DOHH2 (cell line): ENCODE measurements around the gene MAP4K3.

ENCODE experiments used
- H3F3A ChIP-seq: fragments of 200-600 bp; sonication (generic), shearing (Covaris generic); 2 replicates; pipeline ENCODE4 v1.6.0; 2016; ENCODE audit warnings: antibody characterized with exemption, mild to moderate bottlenecking; ENCODE audit not compliant: control insufficient read depth, insufficient read depth
- H3K27ac ChIP-seq: fragments of 200-600 bp; sonication (generic); 2 replicates; pipeline ENCODE4 v1.5.1; 2014; ENCODE audit warnings: low read depth, mild to moderate bottlenecking, low read length, moderate library complexity
- H3K27me3 ChIP-seq: fragments of 200-600 bp; sonication (generic); 2 replicates; pipeline ENCODE4 v1.6.1; 2014; ENCODE audit warnings: mild to moderate bottlenecking, low read length, mixed read lengths; ENCODE audit not compliant: control insufficient read depth
- H3K36me3 ChIP-seq: fragments of 200-600 bp; sonication (generic); 2 replicates; pipeline ENCODE4 v1.6.1; 2014; ENCODE audit warnings: mild to moderate bottlenecking, low read length, moderate library complexity, mixed read lengths; ENCODE audit not compliant: control insufficient read depth
- H3K4me1 ChIP-seq: fragments of 200-600 bp; sonication (generic); 2 replicates; pipeline ENCODE4 v1.6.1; 2014; ENCODE audit warnings: mild to moderate bottlenecking, low read length, mixed read lengths; ENCODE audit not compliant: control insufficient read depth
- H3K4me2 ChIP-seq: fragments of 200-600 bp; sonication (generic); 2 replicates; pipeline ENCODE4 v1.6.0; 2014; ENCODE audit warnings: mild to moderate bottlenecking, low read length, moderate library complexity
- H3K4me3 ChIP-seq: fragments of 200-600 bp; sonication (generic); 2 replicates; pipeline ENCODE4 v1.5.1; 2014; ENCODE audit warnings: mild to moderate bottlenecking, low read length, mixed read lengths
- H3K79me2 ChIP-seq: fragments of 200-600 bp; sonication (generic); 2 replicates; pipeline ENCODE4 v1.6.1; 2014; ENCODE audit warnings: mild to moderate bottlenecking, low read length, mixed read lengths; ENCODE audit not compliant: control insufficient read depth
- H3K9me2 ChIP-seq: fragments of 200-600 bp; sonication (generic); replicated peaks from 2 replicates; pipeline ENCODE4 v1.6.1; 2014; ENCODE audit warnings: mild to moderate bottlenecking, low read length, mixed read lengths; ENCODE audit not compliant: control insufficient read depth
- H3K9me3 ChIP-seq: fragments of 200-600 bp; sonication (generic); 2 replicates; pipeline ENCODE4 v1.6.1; 2014; ENCODE audit warnings: antibody characterized with exemption, low read length, mixed read lengths; ENCODE audit not compliant: control insufficient read depth, insufficient read depth
- H4K20me1 ChIP-seq: fragments of 200-600 bp; sonication (generic); 2 replicates; pipeline ENCODE4 v1.6.0; 2014; ENCODE audit warnings: low read depth, mild to moderate bottlenecking, antibody characterized with exemption, low read length, moderate library complexity; ENCODE audit not compliant: control insufficient read depth, insufficient read depth
- CTCF ChIP-seq: fragments of 200-600 bp; sonication (generic); IDR thresholded peaks from one replicate; pipeline ENCODE4 v1.5.1; 2014; ENCODE audit warnings: antibody characterized with exemption, mild to moderate bottlenecking, low read depth, low read length; ENCODE audit not compliant: poor library complexity, severe bottlenecking
- EZH2phosphoT487 ChIP-seq: fragments of 200-600 bp; sonication (generic); IDR thresholded peaks from 2 replicates; pipeline ENCODE4 v1.6.1; 2017; ENCODE audit warnings: borderline replicate concordance, mild to moderate bottlenecking, antibody characterized with exemption, low read length, moderate library complexity, mixed read lengths

Gene MAP4K3

GRCh38 chr2:39320162-39320561, 116.9 kb downstream of the MAP4K3 start:
- H3K27ac ChIP-seq, result no peak overlapping the region
- H3K9me2 ChIP-seq, result no peaks in the 10 kb centered on the region
- H3K4me1 ChIP-seq, result no peaks in the 10 kb centered on the region
- H3K4me3 ChIP-seq, result no peak overlapping the region
- no peaks in the 10 kb centered on the region for H4K20me1 ChIP-seq
- TF ChIP-seq EZH2phosphoT487 (no peak), CTCF (no peak)
- no peaks in the 10 kb centered on the region for H3K79me2 ChIP-seq
- H3K27me3 ChIP-seq, result no peaks in the 10 kb centered on the region
- no peaks in the 10 kb centered on the region for H3K36me3 ChIP-seq
- no peak overlapping the region for H3K4me2 ChIP-seq
- no peaks in the 10 kb centered on the region for H3K9me3 ChIP-seq
- no peaks in the 10 kb centered on the region for H3F3A ChIP-seq

- H3K9me2 ChIP-seq, result no peaks in the 10 kb centered on the region
- H4K20me1 ChIP-seq, result no peaks in the 10 kb centered on the region
- no peaks in the 10 kb centered on the region for H3K9me3 ChIP-seq
- no peak overlapping the region for H3K4me2 ChIP-seq
- H3K4me3 ChIP-seq, result no peak overlapping the region
- H3F3A ChIP-seq, result no peaks in the 10 kb centered on the region
- no peaks in the 10 kb centered on the region for H3K79me2 ChIP-seq
- H3K4me1 ChIP-seq, result no peaks in the 10 kb centered on the region
- no peak overlapping the region for H3K27ac ChIP-seq
- TF ChIP-seq EZH2phosphoT487, result no peak
- no peak for TF ChIP-seq CTCF
- H3K27me3 ChIP-seq, result no peaks in the 10 kb centered on the region
- no peaks in the 10 kb centered on the region for H3K36me3 ChIP-seq
These were observed 123.5 kb downstream of the MAP4K3 start for GRCh38 chr2:39313575-39313974.

GRCh38 chr2:39311469-39311868, 125.6 kb downstream of the MAP4K3 start:
- no peak overlapping the region for H3K4me2 ChIP-seq
- H3K9me2 ChIP-seq, result no peaks in the 10 kb centered on the region
- no peaks in the 10 kb centered on the region for H3K79me2 ChIP-seq
- no peaks in the 10 kb centered on the region for H4K20me1 ChIP-seq
- no peaks in the 10 kb centered on the region for H3F3A ChIP-seq
- no peaks in the 10 kb centered on the region for H3K9me3 ChIP-seq
- H3K4me1 ChIP-seq, result no peaks in the 10 kb centered on the region
- no peaks in the 10 kb centered on the region for H3K27me3 ChIP-seq
- H3K36me3 ChIP-seq, result no peaks in the 10 kb centered on the region
- no peak overlapping the region for H3K4me3 ChIP-seq
- no peak overlapping the region for H3K27ac ChIP-seq
- no peak for TF ChIP-seq CTCF
- no peak for TF ChIP-seq EZH2phosphoT487

DNA sequence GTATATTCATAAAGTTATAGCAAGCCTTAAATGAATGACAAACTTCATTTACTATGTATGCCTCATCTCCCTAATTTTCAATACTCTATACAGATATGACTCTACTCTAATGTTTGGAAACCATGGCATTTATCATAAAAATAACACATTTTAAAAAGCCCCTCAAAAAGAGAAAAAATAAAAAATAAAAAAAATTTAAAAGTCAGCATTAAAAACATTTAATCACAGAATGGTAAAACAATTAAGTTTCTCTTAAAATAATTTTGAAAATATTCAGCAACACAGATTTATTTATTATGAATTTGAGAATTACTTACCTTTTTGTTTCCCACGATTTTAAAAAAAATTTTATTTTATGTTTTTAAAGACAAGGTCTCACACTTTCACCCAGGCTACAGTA, 128.3 kb downstream of the MAP4K3 start:
- no peaks in the 10 kb centered on the region for H3K9me3 ChIP-seq

More for the DNA sequence above, 128.3 kb downstream of the MAP4K3 start:
- Histone ChIP-seq H3F3A (no peaks in the 10 kb centered on the region), H3K4me1 (no peaks in the 10 kb centered on the region), H3K9me2 (no peaks in the 10 kb centered on the region), H3K4me2 (no peak overlapping the region), H3K4me3 (no peak overlapping the region), H3K27me3 (no peaks in the 10 kb centered on the region), H4K20me1 (no peaks in the 10 kb centered on the region), H3K79me2 (no peaks in the 10 kb centered on the region), H3K36me3 (no peaks in the 10 kb centered on the region), H3K27ac (no peak overlapping the region)
- TF ChIP-seq CTCF (no peak), EZH2phosphoT487 (no peak)
